Bronchial epithelial cell (primary cell): ENCODE data around the gene MPP7. TPM values are rescaled to one million over a fixed set of nuclear protein-coding genes. Genes with fewer than 3 reads are reported as not detected.

Experiments
- DNase-seq: peaks from one replicate; pipeline ENCODE4 v3.0.0-alpha.2; 2010; ENCODE audit warnings: low read depth
- FAIRE-seq: peaks from 2 replicates; lab custom pipeline; 2011; peaks lifted over from hg19 to GRCh38; lab: Jason Lieb, UNC
- H3K27me3 ChIP-seq: 2 replicates; pipeline ENCODE4 v1.5.1; 2011; ENCODE audit warnings: low read length; ENCODE audit not compliant: control insufficient read depth, insufficient read depth
- H3K36me3 ChIP-seq: 2 replicates; pipeline ENCODE4 v1.5.1; 2011; ENCODE audit warnings: low read length; ENCODE audit not compliant: control insufficient read depth, insufficient read depth
- H3K4me3 ChIP-seq: 2 replicates; pipeline ENCODE4 v1.5.1; 2011; ENCODE audit warnings: mild to moderate bottlenecking, low read depth, low read length, control low read depth
- CTCF ChIP-seq: IDR thresholded peaks from 2 replicates; pipeline ENCODE4 v1.5.1; 2011; ENCODE audit warnings: mild to moderate bottlenecking, moderate library complexity, low read length, control low read depth, inconsistent platforms; ENCODE audit not compliant: insufficient read depth, severe bottlenecking
- total RNA-seq: library from RNA; depleted of rRNA; stranded (reverse); fragments of >200 nt; gene quantifications from 2 replicates; pipeline ENCODE4 v1.2.1, GENCODE V29; 2014

The MPP7 gene
- total RNA-seq, 1 donor from 2014 or later, result 11.1 TPM

GRCh38 chr10:28279878-28280277 is 23.0 kb downstream of the MPP7 start:
- no peaks in the 10 kb centered on the region for H3K36me3 ChIP-seq
- FAIRE-seq, result no peak
- H3K4me3 ChIP-seq, result no peak overlapping the region
- no peak for TF ChIP-seq CTCF
- no peaks in the 10 kb centered on the region for H3K27me3 ChIP-seq
- DNase-seq, result no peak

GRCh38 chr10:28278842-28279241 is 24.0 kb downstream of the MPP7 start:
- Histone ChIP-seq H3K4me3 (no peak overlapping the region), H3K36me3 (no peaks in the 10 kb centered on the region), H3K27me3 (no peaks in the 10 kb centered on the region)
- no peak for DNase-seq
- no peak for FAIRE-seq
- no peak for TF ChIP-seq CTCF

- H3K36me3 ChIP-seq, result no peaks in the 10 kb centered on the region
- no peak for TF ChIP-seq CTCF
- no peak overlapping the region for H3K4me3 ChIP-seq
- H3K27me3 ChIP-seq, result no peaks in the 10 kb centered on the region
- DNase-seq (no peak), FAIRE-seq (no peak)
These were observed 26.5 kb downstream of the MPP7 start for GRCh38 chr10:28276384-28276783.

GRCh38 chr10:28274475-28274874 is 28.4 kb downstream of the MPP7 start:
- Histone ChIP-seq H3K4me3 (no peak overlapping the region), H3K36me3 (no peaks in the 10 kb centered on the region), H3K27me3 (no peaks in the 10 kb centered on the region)
- no peak for DNase-seq
- FAIRE-seq, result no peak
- TF ChIP-seq CTCF, result no peak

DNA sequence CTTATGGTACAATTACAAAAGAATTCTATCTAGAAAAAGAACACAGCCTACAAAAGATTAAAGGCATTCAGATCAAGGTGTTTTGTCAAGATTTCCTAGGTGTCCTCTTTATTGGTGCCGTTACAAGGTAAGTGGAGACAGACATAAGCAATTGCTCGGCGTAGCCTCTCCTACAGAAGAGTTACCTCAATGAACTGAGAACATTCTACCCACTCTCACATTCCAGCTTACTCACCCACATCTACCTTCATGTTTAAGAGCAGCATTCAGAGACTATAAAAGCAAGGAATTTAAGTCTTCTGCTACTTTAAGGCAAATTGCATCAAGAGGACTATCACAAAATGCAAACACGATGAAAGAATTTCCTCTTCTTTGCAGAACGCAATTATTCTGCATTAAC is 29.5 kb downstream of the MPP7 start:
- Histone ChIP-seq H3K36me3 (no peaks in the 10 kb centered on the region), H3K27me3 (no peaks in the 10 kb centered on the region), H3K4me3 (no peak overlapping the region)
- FAIRE-seq, result no peak
- no peak for TF ChIP-seq CTCF
- no peak for DNase-seq

GRCh38 chr10:28269842-28270456 is 32.9 kb downstream of the MPP7 start:
- TF ChIP-seq CTCF, result no peak

More at GRCh38 chr10:28269842-28270456, 32.9 kb downstream of the MPP7 start:
- no peaks in the 10 kb centered on the region for H3K27me3 ChIP-seq
- DNase-seq, result no peak
- no peak overlapping the region for H3K4me3 ChIP-seq
- H3K36me3 ChIP-seq, result no peaks in the 10 kb centered on the region
- FAIRE-seq, result no peak
